GM12874 (cell line): Measurements from ENCODE around the gene RNASE2.

ENCODE experiments used
- CTCF ChIP-seq: IDR thresholded peaks from 2 replicates; pipeline ENCODE4 v1.5.1; 2011; ENCODE audit warnings: low read depth, mild to moderate bottlenecking, control low read depth, low read length, moderate library complexity; ENCODE audit not compliant: insufficient read depth

The RNASE2 gene

DNA sequence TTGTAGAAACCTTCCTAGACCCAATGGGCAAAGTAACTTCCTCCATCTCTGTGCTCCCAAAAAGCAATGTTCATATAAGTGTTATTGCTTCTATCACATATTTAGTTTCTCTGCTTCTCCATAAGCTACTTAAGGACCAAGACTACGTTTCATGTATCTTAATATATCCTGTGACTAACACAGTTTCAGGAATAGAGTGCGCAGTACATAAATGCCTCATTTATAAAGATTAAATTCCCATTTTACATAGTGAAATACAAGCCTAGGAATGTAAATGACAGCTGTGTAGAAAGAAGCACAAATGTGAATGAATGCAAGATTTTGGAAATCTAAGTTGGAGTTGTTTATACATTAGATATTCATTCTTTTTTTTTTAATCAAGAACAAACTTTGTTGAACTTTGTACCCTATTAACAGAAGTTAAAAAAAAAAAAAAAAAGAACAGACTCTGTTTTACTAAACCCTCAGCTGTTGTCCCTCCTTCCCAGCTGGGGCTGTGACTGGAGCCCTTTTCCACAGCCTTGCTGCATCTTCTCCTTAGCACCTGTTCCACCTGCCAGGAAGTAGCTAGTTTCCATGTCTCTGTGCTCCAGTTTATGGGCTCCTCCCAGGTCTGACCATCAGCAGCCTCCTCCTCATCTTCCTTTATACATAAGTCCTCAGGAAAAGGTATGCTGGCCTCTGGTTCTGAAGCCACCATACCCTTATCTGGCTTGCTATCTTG is 27.5 kb downstream of the RNASE2 start:
- no peak for TF ChIP-seq CTCF

DNA sequence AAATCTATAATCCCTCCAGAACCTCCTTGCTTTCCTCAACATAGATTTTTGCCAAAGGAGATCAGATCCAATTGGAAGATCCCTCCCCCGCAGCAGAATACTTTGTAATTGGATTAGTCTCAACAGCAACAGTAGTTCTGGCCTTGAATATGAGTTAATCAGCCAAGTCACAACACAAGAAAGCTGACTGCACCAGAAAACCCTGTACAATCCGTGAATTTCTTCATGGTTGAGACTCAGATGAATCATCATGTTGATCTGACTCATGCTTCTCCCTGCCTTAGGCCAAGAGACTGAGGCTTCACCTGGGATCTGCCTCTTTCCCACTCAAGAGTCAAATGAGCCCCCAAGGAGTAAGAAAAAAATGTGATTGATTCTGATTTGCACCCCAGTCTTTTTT is 31.5 kb downstream of the RNASE2 start:
- TF ChIP-seq CTCF: no peak

- TF ChIP-seq CTCF: no peak
These were observed 33.6 kb downstream of the RNASE2 start for GRCh38 chr14:20988717-20989470.

DNA sequence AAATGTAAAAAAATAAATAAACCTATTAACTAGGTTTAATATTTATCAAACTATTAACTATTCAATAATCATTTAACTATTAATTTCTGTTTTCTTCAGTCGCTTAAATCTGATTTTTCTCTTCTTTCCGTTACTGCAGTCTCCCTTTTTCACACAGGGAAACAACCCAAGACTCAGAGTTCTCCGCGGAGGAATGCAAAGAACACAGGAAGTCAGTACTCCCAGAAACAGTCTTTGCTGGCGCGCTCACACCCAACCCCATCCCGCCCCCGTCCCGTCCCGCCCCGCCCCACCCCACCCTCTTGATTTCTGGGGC is 34.1 kb downstream of the RNASE2 start:
- TF ChIP-seq CTCF: no peak

DNA sequence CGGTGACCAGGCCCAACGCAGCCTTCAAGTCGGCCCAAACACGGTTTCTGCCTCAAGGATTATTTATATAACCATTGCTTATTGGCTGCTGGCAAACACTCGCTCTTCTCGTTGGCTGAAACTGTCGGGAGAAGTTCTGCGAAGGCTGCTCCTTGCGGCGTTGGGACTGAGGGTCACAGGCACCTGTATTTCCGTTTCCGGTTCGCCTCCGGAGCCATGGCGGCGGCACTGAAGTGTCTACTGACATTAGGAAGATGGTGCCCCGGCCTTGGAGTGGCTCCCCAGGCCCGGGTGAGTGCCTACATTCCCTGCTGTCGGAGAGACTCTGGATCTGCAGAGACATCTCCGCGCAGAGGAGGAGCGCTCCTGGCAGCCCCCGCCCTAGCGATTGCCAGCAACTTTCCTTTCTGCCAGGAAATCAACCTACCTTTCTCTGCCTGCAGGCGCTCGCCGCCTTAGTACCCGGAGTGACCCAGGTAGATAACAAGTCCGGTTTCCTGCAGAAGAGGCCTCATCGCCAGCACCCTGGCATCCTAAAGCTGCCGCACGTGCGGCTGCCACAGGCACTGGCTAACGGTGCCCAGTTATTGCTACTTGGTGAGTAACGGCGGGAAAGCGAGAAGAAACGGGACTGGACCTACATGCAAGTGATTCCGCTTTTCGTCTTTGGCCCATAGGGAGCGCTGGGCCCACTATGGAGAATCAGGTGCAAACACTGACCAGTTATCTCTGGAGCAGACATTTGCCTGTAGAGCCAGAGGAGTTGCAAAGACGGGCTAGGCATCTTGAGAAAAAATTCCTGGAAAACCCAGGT is 34.7 kb downstream of the RNASE2 start, which contains the start of gene METTL17:
Gene METTL17, plus strand, starts transcription at position 194 of the 814 bp plus-strand sequence. Its CDS starts 23 bp downstream, at position 217.
- peak; percentile 50 for TF ChIP-seq CTCF

- TF ChIP-seq CTCF: no peak
These were observed 41.2 kb downstream of the RNASE2 start for GRCh38 chr14:20996521-20996920.

DNA sequence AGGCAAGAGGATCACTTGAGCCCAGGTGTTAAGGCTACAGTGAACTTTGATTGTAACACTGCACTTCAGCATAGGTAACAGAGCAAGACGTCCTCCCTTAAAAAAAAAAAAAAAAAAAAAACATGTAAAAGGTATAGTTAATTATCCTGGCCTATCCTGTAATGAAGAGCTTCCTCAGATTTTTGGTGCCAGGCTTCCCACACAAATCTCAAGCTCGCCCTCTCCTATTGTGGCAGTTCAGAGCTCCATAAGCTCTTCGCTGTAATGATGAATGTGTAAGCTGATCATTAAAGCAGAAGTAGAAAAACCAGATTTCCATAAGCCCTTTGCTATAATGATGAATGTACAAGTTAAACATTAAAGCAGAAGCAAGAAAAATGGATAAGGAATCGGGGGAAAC is 41.8 kb downstream of the RNASE2 start:
- TF ChIP-seq CTCF: no peak
